Neural crest cell (in vitro differentiated cells): ENCODE data around the gene GALNT14. TPM values are rescaled to one million over a fixed set of nuclear protein-coding genes. Genes with fewer than 3 reads are reported as not detected.

Experiments
- DNase-seq: peaks from one replicate; pipeline ENCODE4 v3.0.0; 2021; ENCODE audit warnings: low read depth, mixed read lengths, low spot score
- H3K27ac Mint-ChIP-seq: one replicate; pipeline ENCODE4 v1.8.0; 2021; ENCODE audit warnings: mild to moderate bottlenecking, mixed read lengths; ENCODE audit not compliant: unreplicated experiment
- H3K27me3 Mint-ChIP-seq: 2 replicates; pipeline ENCODE4 v1.8.0; 2021; ENCODE audit warnings: low read depth, mild to moderate bottlenecking, mixed read lengths
- H3K36me3 Mint-ChIP-seq: 2 replicates; pipeline ENCODE4 v1.8.0; 2021; ENCODE audit warnings: low read depth, mild to moderate bottlenecking, mixed read lengths
- H3K4me1 Mint-ChIP-seq: 2 replicates; pipeline ENCODE4 v1.8.0; 2021; ENCODE audit warnings: mixed read lengths
- H3K4me3 Mint-ChIP-seq: one replicate; pipeline ENCODE4 v1.8.0; 2021; ENCODE audit warnings: mild to moderate bottlenecking, mixed read lengths
- H3K9me3 Mint-ChIP-seq: 2 replicates; pipeline ENCODE4 v1.8.0; 2021; ENCODE audit warnings: mixed read lengths
- CTCF ChIP-seq: fragments of 200-600 bp; sonication (generic); conservative IDR thresholded peaks from 2 replicates; pipeline ENCODE4 v1.5.0; 2021; ENCODE audit warnings: antibody characterized with exemption, mild to moderate bottlenecking
- total RNA-seq: library from RNA; stranded (reverse); gene quantifications from 2 replicates; pipeline ENCODE4 v1.2.1, GENCODE V29; 2021

GALNT14 gene
- total RNA-seq, 1 donor from 2014 or later: 1.5 TPM

- H3K4me1 Mint-ChIP-seq: peaks cover 5% of the 10 kb centered on the region
- no peak for DNase-seq
- H3K27me3 Mint-ChIP-seq: peaks cover 10% of the 10 kb centered on the region
- no peak for TF ChIP-seq CTCF
- no peaks in the 10 kb centered on the region for H3K36me3 Mint-ChIP-seq
- peaks cover 2% of the 10 kb centered on the region for H3K9me3 Mint-ChIP-seq
- no peak overlapping the region for H3K4me3 Mint-ChIP-seq
- no peak overlapping the region for H3K27ac Mint-ChIP-seq
Observed at GRCh38 chr2:31011587-31011986, 126.7 kb downstream of the GALNT14 start.

GRCh38 chr2:31008561-31009114 lies 129.6 kb downstream of the GALNT14 start:
- Mint-ChIP-seq H3K36me3 (no peaks in the 10 kb centered on the region), H3K4me1 (peaks cover 5% of the 10 kb centered on the region), H3K27ac (no peak overlapping the region), H3K9me3 (peaks cover 2% of the 10 kb centered on the region), H3K27me3 (peaks cover 16% of the 10 kb centered on the region), H3K4me3 (no peak overlapping the region)
- DNase-seq: no peak
- no peak for TF ChIP-seq CTCF

- Mint-ChIP-seq H3K27me3 (peaks cover 15% of the 10 kb centered on the region), H3K9me3 (no peaks in the 10 kb centered on the region), H3K4me1 (no peaks in the 10 kb centered on the region), H3K36me3 (no peaks in the 10 kb centered on the region), H3K4me3 (no peak overlapping the region), H3K27ac (no peak overlapping the region)
- DNase-seq: no peak
- TF ChIP-seq CTCF: no peak
Observed at GRCh38 chr2:31004257-31004656, 134.0 kb downstream of the GALNT14 start.

GRCh38 chr2:31003749-31004148 lies 134.5 kb downstream of the GALNT14 start:
- no peak for TF ChIP-seq CTCF
- no peaks in the 10 kb centered on the region for H3K4me1 Mint-ChIP-seq
- H3K27me3 Mint-ChIP-seq: peaks cover 15% of the 10 kb centered on the region
- no peak overlapping the region for H3K27ac Mint-ChIP-seq
- DNase-seq: no peak
- no peaks in the 10 kb centered on the region for H3K36me3 Mint-ChIP-seq
- H3K9me3 Mint-ChIP-seq: no peaks in the 10 kb centered on the region
- no peak overlapping the region for H3K4me3 Mint-ChIP-seq

- Mint-ChIP-seq H3K9me3 (no peaks in the 10 kb centered on the region), H3K27me3 (peaks cover 8% of the 10 kb centered on the region), H3K4me1 (no peaks in the 10 kb centered on the region), H3K27ac (no peak overlapping the region), H3K36me3 (no peaks in the 10 kb centered on the region), H3K4me3 (no peak overlapping the region)
- DNase-seq: no peak
- no peak for TF ChIP-seq CTCF
Observed at GRCh38 chr2:31002537-31003150, 135.6 kb downstream of the GALNT14 start.
